ENCODE results near the gene PHACTR1.

PHACTR1 gene

GRCh38 chr6:13032566-13032965 is 316.0 kb downstream of the PHACTR1 start:
- no peak for DNase-seq (ENCODE audit: low read depth)

GRCh38 chr6:13033145-13033544 is 316.6 kb downstream of the PHACTR1 start:
- DNase-seq (ENCODE audit: low read depth): no peak

- DNase-seq (ENCODE audit: low read depth): no peak
These were observed 317.7 kb downstream of the PHACTR1 start for GRCh38 chr6:13034316-13034715.

DNA sequence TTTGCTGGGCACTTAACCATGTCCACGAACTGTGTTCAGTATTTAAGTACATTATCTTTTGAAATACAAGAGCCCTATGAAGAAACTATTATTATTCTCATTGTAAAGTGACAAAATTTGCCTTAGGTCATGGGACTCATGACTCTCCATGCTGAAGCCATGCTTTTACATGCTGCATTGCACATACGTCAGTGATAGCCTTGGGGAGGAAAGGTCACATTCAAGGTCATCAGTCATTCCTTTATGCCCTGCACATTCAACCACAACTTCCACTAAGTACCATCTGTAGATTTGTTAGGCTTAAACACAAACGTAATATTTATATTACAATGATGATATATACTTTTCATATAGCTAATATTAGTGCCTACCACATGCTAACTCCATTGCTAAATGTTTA is 319.0 kb downstream of the PHACTR1 start:
- no peak for DNase-seq (ENCODE audit: low read depth)

DNA sequence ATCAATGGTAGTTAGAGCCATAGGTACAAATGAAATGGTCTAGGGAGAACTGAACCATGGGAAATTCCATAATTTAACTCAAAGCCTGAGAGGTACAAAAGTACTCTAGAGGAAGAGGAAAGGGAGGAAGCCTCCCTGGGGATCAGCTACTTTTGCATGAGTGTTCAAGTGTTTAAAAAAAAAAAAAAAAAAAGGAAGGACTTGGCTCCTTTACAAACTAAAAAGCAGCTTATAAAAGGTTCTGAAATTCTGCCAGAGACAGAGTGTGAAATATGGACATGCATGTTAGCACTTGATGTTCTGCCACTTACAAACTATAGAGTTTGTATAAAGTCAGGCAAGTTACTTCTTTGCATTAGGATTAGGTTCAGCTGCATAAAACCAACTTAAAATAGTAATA is 321.7 kb downstream of the PHACTR1 start:
- no peak for DNase-seq (ENCODE audit: low read depth)

DNA sequence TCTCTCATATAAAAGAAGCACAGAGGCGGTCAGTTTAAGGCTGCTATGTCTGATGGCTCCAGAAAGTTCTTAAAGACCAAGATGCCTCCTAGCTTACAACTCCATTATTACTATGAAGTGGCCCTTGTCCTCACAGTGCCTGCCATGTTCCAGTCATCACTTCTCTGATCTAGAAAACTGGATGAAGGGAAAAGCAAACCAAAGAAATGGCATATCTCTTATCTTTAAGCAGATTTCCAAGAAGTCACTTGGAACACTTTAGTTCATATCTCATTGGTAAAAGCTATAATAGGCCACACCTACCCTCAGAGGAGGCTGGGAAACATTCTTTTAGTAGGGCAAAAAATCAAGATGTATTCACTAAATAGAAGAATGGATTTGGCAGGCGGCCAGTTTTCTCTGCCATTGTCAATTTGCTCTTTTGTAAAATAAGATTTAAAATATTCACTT is 322.2 kb downstream of the PHACTR1 start:
- no peak for DNase-seq (ENCODE audit: low read depth)

DNA sequence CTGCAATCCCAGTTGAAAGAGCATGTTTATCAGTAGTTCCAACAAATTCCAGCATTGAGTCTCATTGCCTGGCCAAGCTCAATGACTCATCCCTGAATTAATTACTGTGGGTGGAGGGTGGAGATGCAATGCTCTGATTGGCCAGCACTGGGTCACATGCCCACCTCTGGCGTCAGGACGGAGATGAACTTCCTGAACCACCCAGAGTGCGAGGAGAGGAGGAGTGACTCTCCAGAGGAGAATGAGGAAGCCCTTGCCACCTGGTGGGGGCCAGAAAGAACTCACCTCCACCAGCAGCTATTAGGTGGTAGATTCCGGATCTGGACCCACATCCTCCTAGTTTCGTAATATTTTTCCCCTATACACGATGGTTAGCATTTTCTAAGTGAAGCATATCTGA is 327.8 kb downstream of the PHACTR1 start:
- DNase-seq (ENCODE audit: low read depth): no peak

DNA sequence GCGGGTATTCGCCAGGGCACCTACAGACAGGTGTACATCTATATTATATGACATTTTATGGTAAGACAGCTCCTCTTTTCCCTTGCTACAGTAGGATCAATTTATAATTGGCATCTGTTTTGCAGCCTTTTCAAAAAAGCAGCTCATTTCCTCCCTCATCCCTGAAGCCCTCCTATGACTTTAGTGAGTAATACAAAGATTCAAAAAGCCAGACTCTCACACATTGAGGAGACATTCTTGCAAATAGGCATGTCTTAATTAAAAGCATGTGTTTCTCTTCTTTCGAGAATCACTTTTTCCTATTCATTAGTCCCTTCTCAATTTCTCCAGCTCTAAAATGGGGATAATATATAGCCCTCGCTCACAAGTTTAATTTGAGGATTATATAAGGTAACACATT is 328.3 kb downstream of the PHACTR1 start:
- no peak for DNase-seq (ENCODE audit: low read depth)

DNA sequence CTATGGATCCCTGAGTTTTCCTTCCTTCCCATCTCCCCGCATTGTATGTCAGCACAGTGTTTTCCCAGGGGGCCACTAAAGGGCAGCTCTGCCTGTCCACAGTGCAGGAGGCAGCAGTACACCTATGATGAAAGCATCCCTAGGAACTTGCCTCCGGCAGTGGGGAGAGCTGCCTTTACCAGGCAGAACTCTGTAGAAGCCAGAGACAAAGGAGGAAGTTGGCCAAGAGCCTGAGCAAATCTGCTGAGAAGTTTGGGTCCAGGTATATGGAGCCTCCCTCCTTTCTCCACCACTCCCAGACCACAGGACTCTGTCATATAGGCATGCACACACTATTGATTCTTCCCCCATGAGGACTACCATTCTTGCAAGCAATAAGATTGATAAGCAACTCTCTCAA is 329.1 kb downstream of the PHACTR1 start:
- no peak for DNase-seq (ENCODE audit: low read depth)

DNA sequence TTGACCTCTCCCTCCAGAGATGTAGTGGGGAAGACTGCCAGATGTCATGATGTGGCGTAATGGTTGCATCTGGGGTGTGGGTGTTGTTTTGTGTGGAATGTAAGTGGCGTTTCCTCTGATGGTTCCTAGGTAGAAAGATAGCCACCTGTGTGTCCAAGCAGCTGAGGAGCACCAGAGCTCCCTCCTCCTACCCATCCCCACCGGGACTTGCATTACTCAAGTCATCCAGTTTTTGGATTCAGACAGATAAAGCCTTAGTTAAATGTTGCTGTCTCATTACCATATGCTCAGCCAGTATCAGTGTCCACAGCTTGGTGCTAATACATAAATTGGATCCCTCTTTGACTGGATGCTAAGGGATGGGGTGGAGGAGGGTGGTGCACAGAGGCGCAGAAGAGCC is 329.5 kb downstream of the PHACTR1 start:
- DNase-seq (ENCODE audit: low read depth): no peak

DNA sequence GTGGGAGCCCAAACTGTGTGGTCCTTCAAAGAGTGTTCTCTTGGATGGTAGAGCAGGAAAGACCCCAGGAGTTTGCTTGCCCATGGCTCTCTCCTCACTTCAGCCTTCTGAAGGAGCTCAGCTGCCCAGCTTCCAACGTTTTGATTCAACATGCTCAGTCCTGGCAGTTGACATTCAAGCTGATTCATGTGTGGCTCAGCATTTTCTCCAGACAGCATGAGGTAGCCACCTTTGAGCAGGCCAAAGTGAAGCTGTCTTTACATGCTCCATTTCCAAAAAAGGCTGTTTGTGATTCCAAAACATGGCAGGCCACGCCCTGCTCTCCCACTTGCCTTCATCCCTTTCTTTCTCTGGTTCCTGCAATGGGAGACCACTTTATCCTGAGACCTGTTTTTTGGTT is 331.5 kb downstream of the PHACTR1 start:
- no peak for DNase-seq (ENCODE audit: low read depth)

DNA sequence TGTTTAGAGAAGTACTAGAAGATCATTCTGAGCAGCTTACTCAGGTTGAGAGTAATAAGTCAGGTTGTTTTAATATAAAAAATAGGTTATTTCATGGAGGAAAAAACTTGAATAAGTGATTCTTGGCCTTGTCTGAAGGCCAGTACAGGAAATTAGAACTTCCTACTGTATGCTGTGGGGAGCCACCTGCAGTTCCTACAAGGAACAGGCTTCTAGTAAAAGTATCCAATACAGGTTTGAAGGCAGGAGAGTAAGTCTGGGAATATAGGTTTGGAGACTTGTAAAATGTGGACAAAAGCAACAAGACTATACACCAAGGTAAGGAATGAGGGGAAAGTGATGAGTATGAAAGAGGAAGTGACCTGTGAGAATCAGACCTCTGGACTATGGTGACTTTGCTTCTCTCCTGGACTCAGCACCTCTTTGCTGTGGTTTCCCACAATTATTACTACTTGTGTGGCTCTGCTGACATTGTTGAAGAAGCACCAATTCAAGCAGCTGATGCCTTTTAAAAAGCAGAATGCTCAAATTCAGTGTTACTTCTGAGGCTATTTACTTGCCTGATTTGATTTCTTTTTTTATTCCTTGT is 333.2 kb downstream of the PHACTR1 start:
- DNase-seq (ENCODE audit: low read depth): no peak

GRCh38 chr6:13053006-13053461 is 336.5 kb downstream of the PHACTR1 start:
- no peak for DNase-seq (ENCODE audit: low read depth)

DNA sequence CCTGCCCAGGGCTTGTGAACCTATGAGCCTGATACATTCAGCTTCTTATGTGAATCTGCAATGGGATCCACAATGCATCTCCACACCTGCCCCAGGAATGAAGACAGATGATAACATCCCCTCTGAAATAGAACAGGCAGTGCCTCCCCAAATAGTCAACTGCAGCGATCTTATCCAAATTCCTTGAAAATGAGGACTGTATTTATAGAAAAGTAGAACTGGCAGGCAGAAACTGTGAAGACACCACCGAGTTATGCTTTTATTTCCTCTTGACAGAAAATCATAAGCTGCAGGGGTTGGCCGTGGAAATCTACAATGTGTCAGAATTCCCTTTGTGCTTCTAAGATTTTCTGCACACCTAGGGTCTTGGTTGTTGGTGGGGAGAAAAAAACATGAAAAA is 341.5 kb downstream of the PHACTR1 start:
- no peak for DNase-seq (ENCODE audit: low read depth)

DNA sequence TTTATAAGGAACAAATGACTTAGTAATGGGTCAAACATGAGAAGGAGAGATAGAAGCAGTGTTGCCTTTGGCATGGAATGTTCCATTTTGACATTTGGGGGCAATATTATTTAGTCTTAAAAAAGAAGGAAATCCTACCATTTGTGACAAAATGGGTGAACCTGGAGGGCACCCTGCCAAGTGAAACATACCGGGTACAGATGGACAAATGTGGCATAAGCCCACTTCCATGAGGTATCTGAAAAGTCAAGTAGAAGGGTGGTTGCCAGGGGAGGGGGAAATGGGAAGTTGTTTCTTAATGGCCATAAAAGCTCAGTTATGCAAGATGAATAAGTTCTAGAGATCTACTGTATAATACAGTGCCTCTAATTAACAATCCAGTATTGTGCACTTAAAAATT is 342.5 kb downstream of the PHACTR1 start:
- no peak for DNase-seq (ENCODE audit: low read depth)

GRCh38 chr6:13063300-13063918 is 346.8 kb downstream of the PHACTR1 start:
- DNase-seq (ENCODE audit: low read depth): no peak

- no peak for DNase-seq (ENCODE audit: low read depth)
These were observed 349.0 kb downstream of the PHACTR1 start for GRCh38 chr6:13065581-13065980.

GRCh38 chr6:13066050-13066449 is 349.5 kb downstream of the PHACTR1 start:
- DNase-seq (ENCODE audit: low read depth): no peak

DNA sequence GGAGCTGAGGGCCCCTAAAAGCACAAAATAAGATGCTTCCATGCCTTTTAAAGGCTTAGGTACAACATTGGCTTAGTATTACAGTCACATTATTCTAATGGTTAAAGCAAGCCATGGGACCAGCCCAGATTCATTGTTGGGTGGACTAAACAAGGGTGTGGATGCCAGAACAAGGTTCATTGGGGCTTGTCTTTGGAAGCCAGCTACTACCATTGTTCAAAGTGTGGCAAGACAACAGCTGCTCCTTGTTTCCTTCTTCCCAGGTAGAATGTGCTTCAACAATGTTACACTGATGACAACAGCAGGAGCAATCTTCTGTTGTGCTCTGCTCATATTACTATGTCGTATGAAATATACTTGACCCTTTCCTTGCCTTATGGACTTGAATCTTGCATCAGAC is 350.3 kb downstream of the PHACTR1 start:
- DNase-seq (ENCODE audit: low read depth): no peak

DNA sequence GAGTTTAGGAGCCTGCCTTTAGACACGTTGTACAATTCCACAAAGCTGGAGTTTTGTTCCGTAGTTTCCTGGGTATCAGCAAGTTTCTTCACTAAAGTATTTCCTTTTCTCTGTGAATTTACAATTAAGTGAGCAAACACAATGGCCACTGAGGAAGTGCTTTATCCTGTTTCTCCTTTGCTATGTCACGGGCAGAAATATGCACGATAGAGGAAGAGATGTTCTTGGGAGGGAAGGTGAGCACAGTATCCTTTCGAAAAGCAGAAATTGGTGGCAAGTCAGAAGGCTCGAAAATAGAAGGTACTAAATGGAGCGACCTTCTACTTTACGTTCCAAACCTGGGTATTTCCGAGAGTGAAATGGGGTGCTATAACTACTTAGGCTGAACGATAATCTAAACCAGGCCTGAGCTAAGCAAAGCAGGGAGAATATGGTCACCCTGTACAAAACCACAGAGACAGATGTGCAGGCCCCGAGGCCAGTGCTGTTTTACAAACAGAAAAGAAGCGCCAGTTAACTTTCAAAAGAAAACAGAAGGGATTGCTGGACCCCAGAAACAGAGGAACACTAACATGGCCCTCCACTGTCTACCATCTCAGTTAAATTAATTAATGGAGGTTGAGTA is 352.1 kb downstream of the PHACTR1 start:
- DNase-seq (ENCODE audit: low read depth): no peak

- DNase-seq (ENCODE audit: low read depth): no peak
These were observed 355.2 kb downstream of the PHACTR1 start for GRCh38 chr6:13071550-13072345.

DNA sequence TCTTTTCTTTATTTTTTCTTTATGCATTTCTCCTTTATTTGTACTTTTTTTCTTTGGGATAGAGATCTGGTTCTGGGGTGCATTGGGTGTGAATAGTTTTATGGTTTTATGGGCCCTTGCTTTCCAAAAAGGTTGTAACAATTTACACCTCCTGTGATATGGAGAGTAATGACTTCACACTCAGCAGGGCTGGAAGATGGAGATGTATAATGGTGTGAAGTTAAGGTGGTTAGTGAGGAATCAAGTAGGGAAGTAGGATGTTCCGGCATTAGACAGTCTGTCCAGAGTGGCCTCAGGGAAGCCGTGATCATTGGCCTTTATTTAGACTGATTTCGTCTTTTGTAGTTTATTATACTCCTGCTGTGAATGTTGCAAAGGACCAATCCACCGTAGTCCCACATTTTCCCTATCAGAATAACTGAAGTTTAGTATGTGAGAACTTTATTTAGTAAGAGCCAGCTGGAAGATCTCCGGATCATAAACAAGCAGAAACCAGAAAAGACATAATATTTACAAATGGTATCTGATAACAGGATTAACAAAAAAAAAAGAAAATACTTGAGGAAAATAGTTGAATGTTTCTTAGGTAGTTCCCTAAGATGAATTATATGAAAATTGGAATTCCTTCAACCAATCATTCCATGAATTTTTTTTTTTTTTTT is 356.2 kb downstream of the PHACTR1 start:
- no peak for DNase-seq (ENCODE audit: low read depth)

Data from stimulated activated CD8-positive, alpha-beta memory T cell treated with anti-CD3 and anti-CD28 coated beads, Interleukin-15, amount 100 ng/mL, for 24 hours (primary cell).